Ectodermal cell (in vitro differentiated cells): Measurements from ENCODE around the gene EMC9.

Source experiments
- H3K27ac ChIP-seq: 2 replicates; pipeline ENCODE4 v1.7.0; 2013; ENCODE audit warnings: mild to moderate bottlenecking, low read depth, low read length; ENCODE audit not compliant: insufficient read depth, poor library complexity, severe bottlenecking
- H3K27me3 ChIP-seq: 2 replicates; pipeline ENCODE4 v1.7.0; 2013; ENCODE audit warnings: mild to moderate bottlenecking, low read length; ENCODE audit not compliant: insufficient read depth, control insufficient read depth, poor library complexity, severe bottlenecking
- H3K36me3 ChIP-seq: one replicate; pipeline ENCODE4 v1.7.0; 2013; ENCODE audit warnings: low read length; ENCODE audit not compliant: control insufficient read depth, insufficient read depth
- H3K4me1 ChIP-seq: one replicate; pipeline ENCODE4 v1.7.0; 2013; ENCODE audit warnings: low read length; ENCODE audit not compliant: control insufficient read depth, insufficient read depth
- H3K4me3 ChIP-seq: 2 replicates; pipeline ENCODE4 v1.7.0; 2013; ENCODE audit warnings: low read depth, low read length, control low read depth; ENCODE audit not compliant: insufficient read depth
- H3K9me3 ChIP-seq: 2 replicates; pipeline ENCODE4 v1.7.0; 2013; ENCODE audit warnings: mild to moderate bottlenecking, low read length, moderate library complexity; ENCODE audit not compliant: control insufficient read depth
- WGBS, 2 experiments: methylation state at CpG; one replicate each; pipeline ENCODE4 v1.1.7; 2013; ENCODE audit warnings: missing lambda C conversion rate in 2 of 2; 5-methylcytosine and 5-hydroxymethylcytosine counted together

The EMC9 gene

GRCh38 chr14:24149302-24149969, 8.0 kb upstream of the EMC9 start:
- H3K27ac ChIP-seq = no peak overlapping the region
- WGBS, 2 experiments = 85 to 98% methylated on average over 3 of the region's 3 CpGs
- peaks cover 4% of the 10 kb centered on the region for H3K4me1 ChIP-seq
- H3K4me3 ChIP-seq = no peak overlapping the region
- H3K27me3 ChIP-seq = no peaks in the 10 kb centered on the region
- H3K36me3 ChIP-seq = peaks cover 20% of the 10 kb centered on the region
- H3K9me3 ChIP-seq = no peaks in the 10 kb centered on the region

- WGBS, 2 experiments = 10 to 11% methylated on average over 29 of the region's 29 CpGs
- peaks cover 26% of the 10 kb centered on the region for H3K36me3 ChIP-seq
- H3K9me3 ChIP-seq = no peaks in the 10 kb centered on the region
- H3K4me1 ChIP-seq = peaks cover 4% of the 10 kb centered on the region
- H3K27ac ChIP-seq = no peak overlapping the region
- peak overlapping the region; percentile 92 for H3K4me3 ChIP-seq
- H3K27me3 ChIP-seq = no peaks in the 10 kb centered on the region
These were observed 6.5 kb upstream of the EMC9 start for GRCh38 chr14:24147761-24148428.

GRCh38 chr14:24146978-24147760, 5.8 kb upstream of the EMC9 start, which contains the start of gene RNF31:
RNF31 (plus strand) TSS chr14:24147498; CDS start chr14:24147699, 201 bp downstream.
- Histone ChIP-seq H3K9me3 (no peaks in the 10 kb centered on the region), H3K27ac (peak within 1 kb of the TSS; percentile 90), H3K36me3 (peaks cover 26% of the 10 kb centered on the region), H3K27me3 (no peaks in the 10 kb centered on the region), H3K4me1 (peaks cover 4% of the 10 kb centered on the region), H3K4me3 (peak within 1 kb of the TSS; percentile 92)
- 0 to 1% methylated on average over 57 of the region's 57 CpGs for WGBS, 2 experiments

DNA sequence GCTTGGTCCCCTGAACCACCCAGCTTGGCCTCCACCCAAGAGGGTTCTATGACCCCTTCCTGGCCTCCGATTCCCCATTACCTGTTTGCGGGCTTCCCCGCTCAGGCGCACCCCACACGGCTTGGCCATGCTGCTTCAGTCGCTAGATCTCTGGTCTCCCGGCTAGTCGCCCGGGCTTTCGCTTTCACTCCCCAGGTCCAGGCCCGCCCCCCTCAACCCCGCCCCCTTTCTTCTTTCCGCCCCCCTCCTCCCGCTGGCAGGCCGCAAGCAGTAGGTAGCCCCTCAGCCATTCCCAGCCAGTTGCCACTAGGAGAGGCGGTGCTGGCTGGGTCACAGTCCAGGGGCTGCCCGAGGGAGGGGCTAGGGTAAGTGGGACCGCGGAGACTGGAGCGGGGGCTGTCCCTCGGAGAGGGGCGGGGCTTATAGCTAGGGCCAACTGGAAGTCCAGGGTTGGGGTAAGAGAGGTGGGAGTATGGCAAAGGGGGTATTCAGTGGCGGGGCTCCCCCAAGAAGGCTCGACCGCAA, 5.1 kb upstream of the EMC9 start, which contains the start of gene PSME2:
Gene PSME2, minus strand, starts transcription at position 158 of the 525 bp plus-strand sequence. Its CDS starts 29 bp downstream, at position 129.
- Histone ChIP-seq H3K27me3 (no peaks in the 10 kb centered on the region), H3K36me3 (peaks cover 20% of the 10 kb centered on the region), H3K4me3 (peak within 1 kb of the TSS; percentile 92), H3K4me1 (peaks cover 4% of the 10 kb centered on the region), H3K27ac (peak within 1 kb of the TSS; percentile 90), H3K9me3 (no peaks in the 10 kb centered on the region)
- 0% methylated on average over 22 to 24 of the region's 25 CpGs for WGBS, 2 experiments

- WGBS, 2 experiments = 41 to 45% methylated on average over 9 of the region's 9 CpGs
- H3K36me3 ChIP-seq = peaks cover 14% of the 10 kb centered on the region
- H3K4me1 ChIP-seq = peaks cover 4% of the 10 kb centered on the region
- peak overlapping the region; percentile 92 for H3K4me3 ChIP-seq
- no peak overlapping the region for H3K27ac ChIP-seq
- H3K9me3 ChIP-seq = no peaks in the 10 kb centered on the region
- no peaks in the 10 kb centered on the region for H3K27me3 ChIP-seq
These were observed 4.5 kb upstream of the EMC9 start for GRCh38 chr14:24145690-24146452.

DNA sequence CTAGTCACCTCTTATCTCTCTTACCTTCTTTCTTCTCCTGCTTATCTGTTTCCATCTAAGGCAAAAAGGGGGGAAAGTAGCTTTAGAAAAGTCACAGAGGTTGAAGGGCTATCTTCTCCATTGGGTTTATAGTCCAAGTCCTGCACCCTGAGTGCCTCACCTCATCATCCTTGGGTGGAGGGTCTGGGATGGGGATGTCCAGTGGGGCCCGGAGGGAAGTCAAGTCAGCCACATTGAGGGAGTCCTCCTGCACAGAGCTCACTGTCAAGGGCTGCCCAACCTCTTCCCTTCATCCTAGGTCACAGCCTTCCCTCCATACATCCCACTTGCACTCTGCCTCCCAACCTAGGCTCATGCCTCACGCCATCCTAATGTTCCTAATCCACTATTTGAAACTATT, 3.8 kb upstream of the EMC9 start:
- H3K27ac ChIP-seq = no peak overlapping the region
- no peaks in the 10 kb centered on the region for H3K27me3 ChIP-seq
- peaks cover 4% of the 10 kb centered on the region for H3K4me1 ChIP-seq
- H3K9me3 ChIP-seq = no peaks in the 10 kb centered on the region
- 91 to 100% methylated on average over 1 to 2 of the region's 2 CpGs for WGBS, 2 experiments
- no peak overlapping the region for H3K4me3 ChIP-seq
- H3K36me3 ChIP-seq = peaks cover 12% of the 10 kb centered on the region

DNA sequence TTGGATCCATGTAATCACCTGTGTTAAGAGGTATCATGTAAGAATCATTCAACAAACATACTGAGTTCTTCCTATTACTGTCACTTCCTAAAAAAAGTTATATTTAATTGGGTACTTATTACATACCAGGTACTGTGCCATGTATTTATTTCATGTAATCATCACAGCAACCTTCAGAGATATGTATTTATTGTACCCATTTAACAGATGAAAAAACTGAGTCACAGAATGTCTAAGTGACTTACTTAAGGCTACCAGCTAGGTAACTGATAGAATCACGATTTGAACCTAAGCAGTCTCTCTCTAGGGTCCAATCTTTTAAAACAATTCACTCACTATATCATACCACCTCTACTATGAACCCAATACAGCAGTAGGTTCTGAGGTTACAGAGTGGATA, 3.1 kb upstream of the EMC9 start:
- Histone ChIP-seq H3K27ac (no peak overlapping the region), H3K36me3 (peaks cover 10% of the 10 kb centered on the region), H3K4me1 (peaks cover 6% of the 10 kb centered on the region), H3K9me3 (no peaks in the 10 kb centered on the region), H3K4me3 (no peak overlapping the region), H3K27me3 (no peaks in the 10 kb centered on the region)
- 89 to 97% methylated on average over 1 of the region's 1 CpG for WGBS, 2 experiments

DNA sequence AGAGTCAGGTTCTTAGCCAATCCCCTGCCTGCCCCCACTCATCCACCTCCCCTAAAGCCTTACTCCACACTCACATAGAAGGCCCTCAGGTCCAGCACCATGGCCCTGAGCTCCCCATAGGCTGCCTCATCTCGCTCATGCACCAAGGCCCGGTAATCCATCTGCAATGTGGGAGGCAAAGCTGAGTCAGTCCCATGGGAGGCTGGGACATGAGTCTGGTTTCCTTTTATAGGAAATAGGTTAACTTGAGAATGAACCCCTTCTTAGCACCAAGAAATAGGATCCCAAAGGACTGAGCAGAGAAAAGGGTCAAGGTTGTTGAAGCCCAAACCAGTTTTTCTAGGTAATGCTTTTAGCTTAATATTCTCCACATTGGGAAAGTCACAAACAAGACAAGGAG, 2.1 kb upstream of the EMC9 start:
- peaks cover 6% of the 10 kb centered on the region for H3K4me1 ChIP-seq
- H3K9me3 ChIP-seq = no peaks in the 10 kb centered on the region
- no peak overlapping the region for H3K4me3 ChIP-seq
- no peak overlapping the region for H3K27ac ChIP-seq
- 84 to 97% methylated on average over 2 of the region's 2 CpGs for WGBS, 2 experiments
- H3K36me3 ChIP-seq = peaks cover 15% of the 10 kb centered on the region
- no peaks in the 10 kb centered on the region for H3K27me3 ChIP-seq

DNA sequence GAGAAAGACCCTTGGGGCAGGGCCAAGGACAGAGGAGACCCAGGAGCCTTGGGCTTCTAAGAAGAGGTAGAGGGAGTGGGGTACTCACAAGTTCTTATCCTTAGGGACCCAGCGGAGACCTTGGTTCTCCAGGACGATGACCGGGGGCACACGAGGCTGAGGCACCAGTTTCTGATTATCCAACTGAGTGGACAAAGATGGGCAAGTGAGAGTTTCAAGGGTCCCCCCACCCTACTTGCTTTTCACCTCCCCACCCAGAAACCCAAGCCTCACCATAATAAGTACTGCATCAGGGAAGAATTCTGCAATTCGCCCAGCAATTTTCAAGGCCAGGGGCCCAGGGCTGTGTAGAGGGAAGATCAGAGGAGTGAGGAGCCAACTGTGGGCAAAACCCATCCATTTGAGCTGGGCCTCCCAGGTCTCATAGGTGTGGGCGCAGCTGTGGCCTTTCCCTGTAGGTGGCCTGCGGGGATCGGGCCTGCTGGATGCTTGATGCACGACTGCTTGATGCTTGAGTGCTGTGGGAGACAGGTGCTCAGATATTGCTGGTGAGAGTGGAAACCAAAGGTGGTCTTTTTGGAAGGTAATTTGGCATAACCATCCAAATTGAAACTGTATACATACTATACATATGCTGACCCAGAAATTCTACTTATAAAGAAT, 2.0 kb downstream of the EMC9 start:
- peaks cover 5% of the 10 kb centered on the region for H3K27me3 ChIP-seq
- no peak overlapping the region for H3K27ac ChIP-seq
- peaks cover 2% of the 10 kb centered on the region for H3K4me1 ChIP-seq
- H3K9me3 ChIP-seq = no peaks in the 10 kb centered on the region
- 92 to 94% methylated on average over 9 of the region's 9 CpGs for WGBS, 2 experiments
- no peak overlapping the region for H3K4me3 ChIP-seq
- peaks cover 20% of the 10 kb centered on the region for H3K36me3 ChIP-seq
